ENCODE measurements around the gene MAGI1.

DNA sequence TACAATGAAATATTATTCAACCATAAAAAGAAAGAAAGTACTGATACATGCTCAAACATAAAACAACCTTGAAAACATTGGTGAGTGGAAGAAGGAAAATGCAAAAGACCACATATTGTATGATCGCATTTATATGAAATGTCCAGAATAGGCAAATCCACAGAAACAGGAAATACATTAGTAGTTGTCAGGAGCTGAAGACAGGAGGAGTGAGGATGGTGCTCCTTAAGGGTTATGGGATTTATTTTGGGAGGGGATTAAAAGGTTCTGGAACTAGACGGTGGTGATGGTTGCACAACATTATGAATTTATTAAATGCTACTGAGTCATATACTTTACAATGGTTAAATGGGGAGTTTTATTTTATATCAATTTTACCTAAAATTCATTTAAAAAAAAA is 12.1 kb upstream of the MAGI1 start:
- no peak for TF ChIP-seq POLR2A (IDR thresholded peaks at IDR 0.05)
- no peak for TF ChIP-seq CTCF (IDR thresholded peaks at IDR 0.05 in 8 of 11, conservative IDR thresholded peaks at IDR 0.05 in 3 of 11)
- no peak for TF ChIP-seq POLR2AphosphoS5 (IDR thresholded peaks at IDR 0.05)
